Brain microvascular endothelial cell (primary cell): ENCODE measurements around the gene TKTL1.

Experiments used
- DNase-seq: peaks from one replicate; pipeline ENCODE4 v3.0.0-alpha.2; 2020
- H3K27ac ChIP-seq: fragments of 250-450 bp; sonication (Bioruptor Pico); 2 replicates; pipeline ENCODE4 v1.5.1; 2020; ENCODE audit warnings: mild to moderate bottlenecking, moderate library complexity
- H3K27me3 ChIP-seq: fragments of 250-450 bp; sonication (Bioruptor Pico); replicated peaks from 2 replicates; pipeline ENCODE4 v1.5.1; 2020; ENCODE audit warnings: mild to moderate bottlenecking
- H3K36me3 ChIP-seq: fragments of 250-450 bp; sonication (Bioruptor Pico); replicated peaks from 2 replicates; pipeline ENCODE4 v1.5.1; 2020; ENCODE audit warnings: mild to moderate bottlenecking
- H3K4me3 ChIP-seq: 2 replicates; pipeline ENCODE4 v1.5.1; 2011; ENCODE audit warnings: low read depth, mild to moderate bottlenecking, control low read depth, low read length, moderate library complexity
- in situ Hi-C: cut with HindIII; loops from 2 replicates; pipeline ENCODE4 v1.10.0; 2017; ENCODE audit warnings: low sequenced_read_pairs, low pct_ligation_motif_present
- TF ChIP-seq, protein P1 (sequence below): IDR thresholded peaks from 2 replicates; pipeline ENCODE4 v1.5.1; 2011; ENCODE audit warnings: low read depth, mild to moderate bottlenecking, moderate library complexity, low read length, control low read depth, inconsistent platforms; ENCODE audit errors: missing control alignments

TKTL1 gene

DNA sequence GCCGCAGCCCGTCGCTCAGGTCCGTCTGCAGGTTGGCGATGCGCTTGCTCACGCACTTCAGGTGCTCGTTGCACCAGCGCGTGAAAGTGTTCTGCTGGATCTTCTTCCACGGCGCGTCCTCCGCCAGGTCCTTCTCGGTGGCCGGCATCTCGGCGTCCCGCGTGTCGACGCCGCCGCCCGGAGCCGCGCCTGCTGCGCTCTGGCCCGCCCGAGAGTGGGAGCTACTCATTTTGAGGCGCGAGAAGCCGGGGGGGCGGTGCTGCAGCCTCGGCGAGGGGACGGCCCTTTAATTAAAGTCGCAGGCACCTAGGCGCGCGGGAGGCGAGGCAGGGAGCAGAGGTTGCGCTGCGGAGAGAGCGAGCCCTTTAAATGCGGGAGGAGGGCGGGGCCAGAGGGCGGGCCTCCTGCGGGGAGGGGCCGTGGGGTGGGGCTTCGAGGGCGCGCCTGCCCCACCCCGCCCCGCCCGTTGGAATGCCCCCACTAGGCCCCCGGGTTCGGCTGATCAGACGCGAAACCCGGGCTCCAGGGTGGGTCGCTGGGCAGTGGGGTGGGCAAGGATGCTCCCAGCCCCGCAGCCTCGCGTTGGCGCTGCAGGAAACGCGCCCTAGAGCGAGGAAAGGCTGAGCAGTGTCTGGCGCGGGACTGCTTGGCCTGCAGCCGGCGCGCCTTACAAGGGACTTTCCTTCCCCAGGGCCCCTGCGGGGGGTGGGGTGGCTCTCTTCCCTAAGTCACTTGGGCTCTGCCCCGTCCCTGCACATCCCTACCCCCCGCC is 75.6 kb downstream of the TKTL1 start:
- peak; percentile 88 for DNase-seq
- TF ChIP-seq, protein P1, sequence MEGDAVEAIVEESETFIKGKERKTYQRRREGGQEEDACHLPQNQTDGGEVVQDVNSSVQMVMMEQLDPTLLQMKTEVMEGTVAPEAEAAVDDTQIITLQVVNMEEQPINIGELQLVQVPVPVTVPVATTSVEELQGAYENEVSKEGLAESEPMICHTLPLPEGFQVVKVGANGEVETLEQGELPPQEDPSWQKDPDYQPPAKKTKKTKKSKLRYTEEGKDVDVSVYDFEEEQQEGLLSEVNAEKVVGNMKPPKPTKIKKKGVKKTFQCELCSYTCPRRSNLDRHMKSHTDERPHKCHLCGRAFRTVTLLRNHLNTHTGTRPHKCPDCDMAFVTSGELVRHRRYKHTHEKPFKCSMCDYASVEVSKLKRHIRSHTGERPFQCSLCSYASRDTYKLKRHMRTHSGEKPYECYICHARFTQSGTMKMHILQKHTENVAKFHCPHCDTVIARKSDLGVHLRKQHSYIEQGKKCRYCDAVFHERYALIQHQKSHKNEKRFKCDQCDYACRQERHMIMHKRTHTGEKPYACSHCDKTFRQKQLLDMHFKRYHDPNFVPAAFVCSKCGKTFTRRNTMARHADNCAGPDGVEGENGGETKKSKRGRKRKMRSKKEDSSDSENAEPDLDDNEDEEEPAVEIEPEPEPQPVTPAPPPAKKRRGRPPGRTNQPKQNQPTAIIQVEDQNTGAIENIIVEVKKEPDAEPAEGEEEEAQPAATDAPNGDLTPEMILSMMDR: no peak
- in situ Hi-C loops: no loop called here

DNA sequence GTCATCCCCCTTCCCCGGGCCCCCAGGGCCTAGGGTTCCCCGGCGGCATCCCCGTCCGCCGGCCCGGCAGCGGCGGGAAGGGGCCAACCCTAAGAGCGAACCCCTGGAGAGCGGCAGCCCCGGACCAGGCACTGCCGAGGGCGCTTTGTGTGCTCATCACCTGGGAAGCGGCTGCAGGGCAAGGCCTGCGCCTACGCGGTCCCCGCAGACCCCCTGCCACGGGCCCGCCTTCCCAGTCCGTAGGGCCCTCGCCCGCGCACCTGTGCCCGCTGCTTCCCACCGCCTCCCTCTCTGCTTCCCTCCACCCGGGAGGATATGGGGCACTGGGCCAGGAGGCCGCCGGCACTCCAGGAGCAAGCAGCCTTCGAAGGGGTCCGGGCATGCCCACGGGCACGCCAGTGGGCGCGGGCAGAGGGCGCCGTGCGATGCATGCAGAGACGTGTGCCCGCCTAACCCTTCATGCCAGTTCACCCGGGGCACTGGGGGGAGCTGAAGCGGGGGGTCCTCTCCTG is 76.2 kb downstream of the TKTL1 start:
- DNase-seq: no peak
- in situ Hi-C loops: no loop called here
- peak overlapping the region; percentile 55 for H3K4me3 ChIP-seq
- TF ChIP-seq, protein P1: no peak
- H3K27ac ChIP-seq: peak overlapping the region; percentile 63
- peaks cover 28% of the 10 kb centered on the region for H3K36me3 ChIP-seq
- H3K27me3 ChIP-seq: no peaks in the 10 kb centered on the region

More for the DNA sequence above, 75.6 kb downstream of the TKTL1 start:
- H3K4me3 ChIP-seq: peak overlapping the region; percentile 95
- peaks cover 33% of the 10 kb centered on the region for H3K36me3 ChIP-seq
- H3K27me3 ChIP-seq: no peaks in the 10 kb centered on the region
- peak overlapping the region; percentile 99 for H3K27ac ChIP-seq

- Histone ChIP-seq H3K36me3 (peaks cover 21% of the 10 kb centered on the region), H3K27ac (no peak overlapping the region), H3K27me3 (no peaks in the 10 kb centered on the region), H3K4me3 (peak overlapping the region; percentile 55)
- DNase-seq: peak; percentile 48
- in situ Hi-C loops: no loop called here
- TF ChIP-seq, protein P1: no peak
These were observed 77.0 kb downstream of the TKTL1 start for GRCh38 chrX:154372612-154373022.

GRCh38 chrX:154373340-154374306 is 78.0 kb downstream of the TKTL1 start:
- Histone ChIP-seq H3K4me3 (peak overlapping the region; percentile 62), H3K27ac (peak overlapping the region; percentile 45), H3K27me3 (no peaks in the 10 kb centered on the region), H3K36me3 (peaks cover 14% of the 10 kb centered on the region)
- TF ChIP-seq, protein P1: peak; percentile 70
- in situ Hi-C loops: no loop called here
- DNase-seq: peak; percentile 74

GRCh38 chrX:154374313-154375155 is 78.9 kb downstream of the TKTL1 start, which contains the start of gene FLNA:
TSS of gene FLNA (minus strand) at chrX:154374634. CDS start at chrX:154371245, 3,389 bp downstream.
- peak within 1 kb of the TSS; percentile 62 for H3K4me3 ChIP-seq
- H3K36me3 ChIP-seq: peaks cover 12% of the 10 kb centered on the region
- in situ Hi-C loops: no loop called here
- H3K27ac ChIP-seq: peak within 1 kb of the TSS; percentile 20
- H3K27me3 ChIP-seq: no peaks in the 10 kb centered on the region
- no peak for DNase-seq
- TF ChIP-seq, protein P1: no peak
